Gastrocnemius medialis (tissue), 4 donors: Measurements from ENCODE around the gene ZNF883.

Source experiments
- CTCF ChIP-seq, 5 experiments: fragments of 450-650 bp in 3 of 5; fragments of 200-600 bp in 2 of 5; sonication (generic) in 2 of 5; IDR thresholded peaks in 4 of 5; conservative IDR thresholded peaks in 1 of 5; 1 replicate in 4 of 5; 2 replicates in 1 of 5; pipeline ENCODE4 v1.5.1; 2016 to 2019; ENCODE audit warnings: antibody characterized with exemption in 5 of 5, mild to moderate bottlenecking in 3 of 5, moderate library complexity in 3 of 5
- POLR2A ChIP-seq, 2 donors: fragments of 450-650 bp; IDR thresholded peaks; one replicate each; pipeline ENCODE4 v1.6.1; 2017; ENCODE audit warnings: antibody characterized with exemption in 2 of 2, mild to moderate bottlenecking in 2 of 2, moderate library complexity in 2 of 2

DNA sequence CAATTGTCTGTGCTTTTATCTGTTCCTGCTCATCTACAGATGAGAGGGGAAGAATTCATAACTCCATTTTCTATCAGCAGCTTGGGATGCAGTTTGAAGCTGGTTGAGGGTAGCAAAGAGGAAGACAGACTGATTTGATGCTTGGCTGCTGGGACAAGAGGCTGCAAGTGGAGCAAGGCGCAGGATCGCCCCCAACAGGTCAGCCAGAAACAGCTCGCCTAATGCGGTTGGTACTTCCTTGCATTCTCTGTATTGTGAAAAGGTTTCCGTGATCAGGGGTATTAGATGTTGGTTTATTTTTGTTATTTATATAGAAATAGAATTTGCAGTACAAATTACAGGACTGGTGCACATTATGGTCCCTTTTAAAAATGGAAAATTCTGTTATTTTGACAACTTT is 40.6 kb downstream of the ZNF883 start:
- no peak for TF ChIP-seq CTCF (IDR thresholded peaks at IDR 0.05 in 4 of 5, conservative IDR thresholded peaks at IDR 0.05 in 1 of 5)
- no peak for TF ChIP-seq POLR2A (IDR thresholded peaks at IDR 0.05)
